ENCODE measurements around the gene NCAM1. TPM values are rescaled to one million over a fixed set of nuclear protein-coding genes. Genes with fewer than 3 reads are reported as not detected.

The NCAM1 gene
- total RNA-seq, 3 donors from 2014 or later = 3.6 to 17.9 (median 6.1) TPM

- Histone ChIP-seq H3K4me3 (no peak overlapping the region), H3K27ac (no peak overlapping the region), H3K9me3 (peaks cover 0 to 6% of the 10 kb centered on the region in 2 donors), H3K27me3 (no peaks in the 10 kb centered on the region), H3K36me3 (no peaks in the 10 kb centered on the region), H3K4me1 (no peaks in the 10 kb centered on the region)
- intact Hi-C loops (cut with DNase I; ENCODE audit: low total_unique reads) = loop anchor here (5.0 kb wide), 1 partner anchor 915 kb away; no protein-coding TSS in a partner anchor
- TF ChIP-seq POLR2AphosphoS5 (IDR thresholded peaks at IDR 0.05) (no peak), POLR2A (IDR thresholded peaks at IDR 0.05) (no peak), CTCF (IDR thresholded peaks at IDR 0.05) (no peak)
- DNase-seq (ENCODE audit: low spot score in 2 of 2) = no peak
These were observed 261.0 kb downstream of the NCAM1 start for GRCh38 chr11:113222241-113222640.

- intact Hi-C loops (cut with DNase I; ENCODE audit: low total_unique reads) = loop anchor here (5.0 kb wide), 1 partner anchor 448 kb away; no protein-coding TSS in a partner anchor
- no peak overlapping the region for H3K27ac ChIP-seq
- TF ChIP-seq CTCF (IDR thresholded peaks at IDR 0.05) (no peak), POLR2A (IDR thresholded peaks at IDR 0.05) (no peak), POLR2AphosphoS5 (IDR thresholded peaks at IDR 0.05) (no peak)
- no peaks in the 10 kb centered on the region for H3K27me3 ChIP-seq
- H3K9me3 ChIP-seq = no peaks in the 10 kb centered on the region
- H3K4me3 ChIP-seq = no peak overlapping the region
- no peak for DNase-seq (ENCODE audit: low spot score in 2 of 2)
- H3K4me1 ChIP-seq = no peaks in the 10 kb centered on the region
- H3K36me3 ChIP-seq = no peaks in the 10 kb centered on the region
These were observed 273.7 kb downstream of the NCAM1 start for GRCh38 chr11:113234888-113235287.

GRCh38 chr11:113237261-113237660 lies 276.0 kb downstream of the NCAM1 start:
- no peaks in the 10 kb centered on the region for H3K27me3 ChIP-seq
- H3K36me3 ChIP-seq = no peaks in the 10 kb centered on the region
- H3K27ac ChIP-seq = no peak overlapping the region
- H3K4me1 ChIP-seq = no peaks in the 10 kb centered on the region
- no peak overlapping the region for H3K4me3 ChIP-seq
- no peaks in the 10 kb centered on the region for H3K9me3 ChIP-seq
- no peak for DNase-seq (ENCODE audit: low spot score in 2 of 2)
- intact Hi-C loops (cut with DNase I; ENCODE audit: low total_unique reads) = no loop called here
- TF ChIP-seq POLR2A (IDR thresholded peaks at IDR 0.05) (no peak), POLR2AphosphoS5 (IDR thresholded peaks at IDR 0.05) (no peak), CTCF (IDR thresholded peaks at IDR 0.05) (no peak)

- Histone ChIP-seq H3K9me3 (no peaks in the 10 kb centered on the region), H3K27me3 (no peaks in the 10 kb centered on the region), H3K27ac (no peak overlapping the region), H3K4me1 (no peaks in the 10 kb centered on the region), H3K4me3 (no peak overlapping the region), H3K36me3 (no peaks in the 10 kb centered on the region)
- DNase-seq (ENCODE audit: low spot score in 2 of 2) = no peak
- intact Hi-C loops (cut with DNase I; ENCODE audit: low total_unique reads) = no loop called here
- TF ChIP-seq CTCF (IDR thresholded peaks at IDR 0.05) (no peak), POLR2A (IDR thresholded peaks at IDR 0.05) (no peak)
These were observed 277.5 kb downstream of the NCAM1 start for GRCh38 chr11:113238721-113239120.

GRCh38 chr11:113240389-113240788 lies 279.2 kb downstream of the NCAM1 start:
- Histone ChIP-seq H3K36me3 (no peaks in the 10 kb centered on the region), H3K4me1 (no peaks in the 10 kb centered on the region), H3K27me3 (no peaks in the 10 kb centered on the region), H3K9me3 (no peaks in the 10 kb centered on the region), H3K4me3 (no peak overlapping the region), H3K27ac (no peak overlapping the region)
- TF ChIP-seq CTCF (IDR thresholded peaks at IDR 0.05) (no peak), POLR2A (IDR thresholded peaks at IDR 0.05) (no peak), POLR2AphosphoS5 (IDR thresholded peaks at IDR 0.05) (no peak)
- intact Hi-C loops (cut with DNase I; ENCODE audit: low total_unique reads) = no loop called here
- DNase-seq (ENCODE audit: low spot score in 2 of 2) = no peak
